Smooth muscle cell (in vitro differentiated cells): Measurements from ENCODE around the gene ADAMTS14. TPM values are rescaled to one million over a fixed set of nuclear protein-coding genes. Genes with fewer than 3 reads are reported as not detected.

Source experiments
- DNase-seq: peaks from one replicate; lab custom pipeline; 2025; ENCODE audit not compliant: unreplicated experiment; lab: John Stamatoyannopoulos, UW
- H2AFZ ChIP-seq: fragments of 200-600 bp; sonication (generic); 2 replicates; pipeline ENCODE4 v1.6.0; 2016; ENCODE audit warnings: antibody characterized with exemption, low read depth, mild to moderate bottlenecking
- H3F3A ChIP-seq: fragments of 200-600 bp; sonication (generic); 2 replicates; pipeline ENCODE4 v1.6.0; 2017; ENCODE audit warnings: antibody characterized with exemption, low read depth
- H3K27ac ChIP-seq: fragments of 200-600 bp; sonication (generic); 2 replicates; pipeline ENCODE4 v1.5.1; 2016; ENCODE audit warnings: low read depth, mild to moderate bottlenecking
- H3K27me3 ChIP-seq: fragments of 200-600 bp; sonication (generic); 2 replicates; pipeline ENCODE4 v1.6.1; 2016; ENCODE audit warnings: low read depth, mild to moderate bottlenecking
- H3K36me3 ChIP-seq: fragments of 200-600 bp; sonication (generic); 2 replicates; pipeline ENCODE4 v1.5.1; 2016; ENCODE audit warnings: low read depth
- H3K4me1 ChIP-seq: fragments of 200-600 bp; sonication (generic); 2 replicates; pipeline ENCODE4 v1.5.1; 2016; ENCODE audit warnings: low read depth
- H3K4me2 ChIP-seq: fragments of 200-600 bp; sonication (generic); 2 replicates; pipeline ENCODE4 v1.6.0; 2016; ENCODE audit warnings: mild to moderate bottlenecking
- H3K4me3 ChIP-seq: fragments of 200-600 bp; sonication (generic); 2 replicates; pipeline ENCODE4 v1.5.1; 2016; ENCODE audit warnings: mild to moderate bottlenecking
- H3K79me2 ChIP-seq: fragments of 200-600 bp; sonication (generic); 2 replicates; pipeline ENCODE4 v1.6.0; 2016; ENCODE audit warnings: low read depth, mild to moderate bottlenecking
- H3K9ac ChIP-seq: fragments of 200-600 bp; sonication (generic); 2 replicates; pipeline ENCODE4 v1.6.0; 2016; ENCODE audit warnings: low read depth
- H3K9me3 ChIP-seq: fragments of 200-600 bp; sonication (generic); replicated peaks from 2 replicates; pipeline ENCODE4 v1.5.1; 2016; ENCODE audit warnings: low read depth
- H4K20me1 ChIP-seq: fragments of 200-600 bp; sonication (generic); 2 replicates; pipeline ENCODE4 v1.6.0; 2016; ENCODE audit warnings: low read depth
- WGBS: methylation state at CpG from one replicate; pipeline ENCODE4 v1.1.7; 2016; ENCODE audit warnings: low lambda C conversion rate; 5-methylcytosine and 5-hydroxymethylcytosine counted together
- polyA plus RNA-seq: library from polyadenylated mRNA; unstranded; fragments of >200 nt; fragmentation: Nextera tagmentation; extraction: Ambion mirVana; gene quantifications from 2 replicates; pipeline ENCODE4 v1.2.1, GENCODE V29; 2016
- total RNA-seq: library from RNA; depleted of rRNA; stranded (reverse); fragments of >200 nt; gene quantifications from 2 replicates; pipeline ENCODE4 v1.2.3, GENCODE V29; 2014
- TF ChIP-seq, protein P1 (sequence below): fragments of 200-600 bp; sonication (generic); IDR thresholded peaks from 2 replicates; pipeline ENCODE4 v1.5.1; 2017; ENCODE audit warnings: borderline replicate concordance, mild to moderate bottlenecking, antibody characterized with exemption; ENCODE audit not compliant: insufficient read depth, poor library complexity, severe bottlenecking

The ADAMTS14 gene
- total and polyA plus RNA-seq, 2 experiments from 2014 or later = 6.3 to 10.1 TPM

DNA sequence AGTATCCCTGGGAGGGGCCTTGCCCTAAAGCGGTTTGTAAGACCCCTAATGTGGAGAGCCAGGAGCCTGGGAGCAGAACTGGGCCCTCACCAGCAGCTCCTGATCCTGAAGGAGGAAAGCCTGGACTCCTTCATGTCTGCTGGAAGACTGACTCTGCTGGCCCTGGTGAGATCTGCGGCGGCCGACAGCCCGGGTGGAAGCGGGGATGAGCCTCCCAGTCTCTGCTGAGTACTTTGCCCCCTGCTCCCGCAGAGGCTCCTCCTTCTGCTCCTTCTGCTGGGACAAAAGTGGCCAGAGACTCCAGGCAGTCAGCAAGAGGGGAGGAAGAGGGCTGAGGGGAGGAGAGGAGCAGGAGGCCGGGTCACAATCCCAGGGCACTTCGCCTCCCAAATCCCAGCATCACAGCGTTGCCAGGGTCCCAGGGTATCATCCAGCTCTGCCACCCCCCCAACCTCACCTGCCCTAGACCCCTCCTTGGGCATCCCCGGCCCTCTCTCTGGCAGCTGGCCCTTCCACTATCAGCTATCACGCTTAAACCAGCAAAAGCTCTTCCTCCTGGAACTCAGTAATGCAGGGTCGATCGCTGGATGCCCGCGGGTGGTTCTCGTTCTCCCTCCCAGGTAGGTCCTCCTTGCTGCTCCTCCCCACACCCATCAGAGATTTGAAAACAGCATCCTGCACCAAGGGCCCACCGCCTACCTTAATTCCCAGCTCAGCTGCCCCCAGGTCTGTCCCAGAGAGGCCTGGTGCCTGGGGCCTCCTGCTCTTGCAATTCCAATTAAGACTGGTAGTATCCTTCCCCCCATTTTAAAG, 105.0 kb downstream of the ADAMTS14 start:
- H3K36me3 ChIP-seq = no peaks in the 10 kb centered on the region
- no peaks in the 10 kb centered on the region for H4K20me1 ChIP-seq
- H3K4me2 ChIP-seq = no peak overlapping the region
- TF ChIP-seq, protein P1, sequence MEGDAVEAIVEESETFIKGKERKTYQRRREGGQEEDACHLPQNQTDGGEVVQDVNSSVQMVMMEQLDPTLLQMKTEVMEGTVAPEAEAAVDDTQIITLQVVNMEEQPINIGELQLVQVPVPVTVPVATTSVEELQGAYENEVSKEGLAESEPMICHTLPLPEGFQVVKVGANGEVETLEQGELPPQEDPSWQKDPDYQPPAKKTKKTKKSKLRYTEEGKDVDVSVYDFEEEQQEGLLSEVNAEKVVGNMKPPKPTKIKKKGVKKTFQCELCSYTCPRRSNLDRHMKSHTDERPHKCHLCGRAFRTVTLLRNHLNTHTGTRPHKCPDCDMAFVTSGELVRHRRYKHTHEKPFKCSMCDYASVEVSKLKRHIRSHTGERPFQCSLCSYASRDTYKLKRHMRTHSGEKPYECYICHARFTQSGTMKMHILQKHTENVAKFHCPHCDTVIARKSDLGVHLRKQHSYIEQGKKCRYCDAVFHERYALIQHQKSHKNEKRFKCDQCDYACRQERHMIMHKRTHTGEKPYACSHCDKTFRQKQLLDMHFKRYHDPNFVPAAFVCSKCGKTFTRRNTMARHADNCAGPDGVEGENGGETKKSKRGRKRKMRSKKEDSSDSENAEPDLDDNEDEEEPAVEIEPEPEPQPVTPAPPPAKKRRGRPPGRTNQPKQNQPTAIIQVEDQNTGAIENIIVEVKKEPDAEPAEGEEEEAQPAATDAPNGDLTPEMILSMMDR = no peak
- no peak overlapping the region for H3K9ac ChIP-seq
- no peak overlapping the region for H3K4me3 ChIP-seq
- H3K27me3 ChIP-seq = no peaks in the 10 kb centered on the region
- no peaks in the 10 kb centered on the region for H3K9me3 ChIP-seq
- no peak for DNase-seq
- no peak overlapping the region for H2AFZ ChIP-seq
- no peaks in the 10 kb centered on the region for H3K79me2 ChIP-seq
- 95% methylated on average over 18 of the region's 18 CpGs for WGBS
- H3K27ac ChIP-seq = no peak overlapping the region
- H3K4me1 ChIP-seq = no peaks in the 10 kb centered on the region
- H3F3A ChIP-seq = no peaks in the 10 kb centered on the region

DNA sequence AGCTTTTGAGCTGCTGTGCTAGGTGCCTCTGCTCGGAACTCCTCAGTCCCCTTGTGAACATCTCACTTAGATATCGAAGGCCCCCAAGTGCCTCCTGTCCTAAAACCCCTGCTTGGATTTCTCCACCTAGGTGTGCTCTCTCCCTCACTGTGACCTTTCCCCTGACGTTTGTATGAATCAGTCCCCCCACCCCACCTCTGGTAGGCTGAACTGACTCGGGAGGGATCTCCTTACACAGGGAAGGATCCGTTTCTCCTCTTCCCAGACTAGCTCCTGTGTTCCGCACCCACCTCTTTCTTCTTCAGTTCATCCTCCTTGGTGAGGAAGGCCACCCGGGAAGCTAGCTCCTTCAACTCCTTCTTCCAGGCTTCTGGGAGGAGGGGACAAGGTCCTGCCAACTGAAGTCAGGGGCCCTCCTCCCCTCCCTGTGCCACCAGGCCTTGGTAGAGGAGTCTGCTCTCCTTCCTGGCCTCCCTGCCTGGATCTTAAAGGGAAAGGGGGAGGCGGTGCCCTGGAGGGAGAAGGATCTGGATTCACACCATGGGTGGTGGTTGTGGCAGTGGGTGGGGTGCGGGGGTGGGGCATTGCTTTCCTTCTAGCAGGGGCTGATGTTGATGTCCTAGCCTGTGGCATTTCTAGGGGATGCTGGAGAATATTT, 106.1 kb downstream of the ADAMTS14 start:
- Histone ChIP-seq H3K4me3 (no peak overlapping the region), H2AFZ (no peak overlapping the region), H3K4me2 (no peak overlapping the region), H3K27me3 (no peaks in the 10 kb centered on the region), H3K9ac (no peak overlapping the region), H4K20me1 (no peaks in the 10 kb centered on the region), H3F3A (no peaks in the 10 kb centered on the region), H3K79me2 (no peaks in the 10 kb centered on the region), H3K27ac (no peak overlapping the region), H3K4me1 (no peaks in the 10 kb centered on the region), H3K9me3 (no peaks in the 10 kb centered on the region), H3K36me3 (no peaks in the 10 kb centered on the region)
- TF ChIP-seq, protein P1 = no peak
- WGBS = 70% methylated on average over 9 of the region's 9 CpGs
- no peak for DNase-seq

DNA sequence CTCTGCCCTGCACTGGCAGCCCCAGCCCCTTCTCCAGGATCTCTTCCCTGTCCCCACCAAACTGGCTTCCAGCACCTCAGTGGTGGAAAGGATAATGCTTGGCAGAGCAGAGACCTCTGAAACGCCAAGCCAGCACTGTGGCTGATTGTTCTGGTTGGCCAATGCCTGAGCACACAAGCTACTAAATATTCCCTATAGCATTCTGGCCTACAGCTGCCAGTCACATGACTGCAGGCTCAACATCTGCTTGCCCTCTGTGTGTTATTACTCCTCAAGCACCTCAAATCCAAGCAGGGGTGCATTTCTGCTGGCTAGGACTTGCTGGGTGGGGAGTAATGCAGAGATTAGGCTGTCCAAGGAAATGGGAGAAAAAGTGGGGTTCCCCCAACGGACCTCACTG, 106.8 kb downstream of the ADAMTS14 start:
- Histone ChIP-seq H3K4me3 (no peak overlapping the region), H3K4me2 (no peak overlapping the region), H3K9me3 (no peaks in the 10 kb centered on the region), H3K36me3 (no peaks in the 10 kb centered on the region), H3K9ac (no peak overlapping the region), H3K4me1 (no peaks in the 10 kb centered on the region), H3K27ac (no peak overlapping the region), H3K79me2 (no peaks in the 10 kb centered on the region), H3K27me3 (no peaks in the 10 kb centered on the region), H3F3A (no peaks in the 10 kb centered on the region), H2AFZ (no peak overlapping the region), H4K20me1 (no peaks in the 10 kb centered on the region)
- TF ChIP-seq, protein P1 = no peak
- no peak for DNase-seq
- 93% methylated on average over 2 of the region's 2 CpGs for WGBS
